M059J (cell line): ENCODE results near the gene LHFPL4. TPM values are rescaled to one million over a fixed set of nuclear protein-coding genes. Genes with fewer than 3 reads are reported as not detected.
"Not testable (repeated sequence)": the region's sequence is repeated elsewhere in the genome, so short reads cannot be mapped to it uniquely, and the experiment has no call there.

Experiments used
- DNase-seq: peaks from one replicate; pipeline ENCODE4 v3.0.0-alpha.2; 2012; ENCODE audit warnings: low read depth
- total RNA-seq: library from RNA; depleted of rRNA; stranded (reverse); fragments of >200 nt; shearing (Covaris generic); gene quantifications from 2 replicates; pipeline ENCODE4 v1.2.3, GENCODE V29; 2014

Gene LHFPL4
- total RNA-seq, 1 experiment from 2014 or later, result 0.05 TPM

DNA sequence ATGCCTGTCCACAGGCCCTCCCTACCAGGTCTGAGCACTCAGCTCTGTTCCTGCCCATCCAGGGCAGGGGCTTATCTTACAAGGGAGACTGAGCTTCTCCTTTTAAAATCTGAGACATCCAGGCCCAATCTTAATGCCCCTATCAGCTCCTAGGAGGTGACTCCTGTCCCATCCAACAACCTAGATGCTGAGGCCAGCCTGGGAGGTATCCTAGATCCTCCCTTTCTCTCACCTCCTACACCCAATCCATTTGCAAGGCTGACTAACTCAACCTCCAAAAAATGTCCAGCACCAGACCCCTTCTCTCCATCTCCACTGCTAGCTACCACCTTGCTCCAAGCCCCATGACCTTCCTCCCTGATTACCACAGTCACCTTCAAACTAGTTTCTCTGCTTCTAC lies 17.4 kb downstream of the LHFPL4 start:
- DNase-seq, result no peak

DNA sequence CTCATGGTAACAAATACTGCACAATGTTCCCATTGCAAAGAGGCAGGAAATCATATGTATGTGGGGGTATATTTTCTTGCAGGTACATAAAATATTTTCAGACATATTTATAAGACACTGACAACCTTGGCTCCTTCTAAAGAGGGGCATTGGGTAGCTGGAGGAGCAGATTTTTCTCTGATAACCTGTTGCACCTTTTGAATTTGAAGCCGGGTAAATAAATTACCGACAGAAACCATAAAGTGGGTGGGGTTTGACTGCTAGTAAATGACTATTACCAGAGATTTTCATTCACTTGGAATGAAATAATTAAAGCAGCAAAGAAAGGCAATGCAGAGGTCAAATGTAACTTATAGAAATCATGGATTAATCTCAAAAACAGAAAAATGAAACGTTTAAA lies 19.2 kb downstream of the LHFPL4 start:
- DNase-seq, result no peak

DNA sequence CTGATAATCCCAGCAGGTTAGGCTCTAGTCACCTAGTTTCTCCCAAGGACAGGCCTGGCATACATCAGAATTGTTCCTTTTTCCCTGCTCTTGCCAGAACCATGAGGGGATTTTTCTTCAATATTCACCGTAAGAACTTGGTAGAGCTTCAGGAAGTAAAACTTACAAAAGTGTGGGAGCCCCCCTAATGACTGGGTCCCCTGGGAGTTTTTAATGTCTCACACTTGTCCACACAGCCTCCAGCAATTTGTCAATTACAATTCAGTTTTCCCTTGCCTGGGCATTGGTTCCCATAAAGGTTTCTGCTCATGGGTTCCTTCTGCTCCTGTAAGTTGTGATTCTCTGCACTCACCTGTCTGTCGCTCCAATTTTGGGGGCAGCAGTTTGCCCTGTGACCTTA lies 28.5 kb downstream of the LHFPL4 start:
- no peak for DNase-seq

DNA sequence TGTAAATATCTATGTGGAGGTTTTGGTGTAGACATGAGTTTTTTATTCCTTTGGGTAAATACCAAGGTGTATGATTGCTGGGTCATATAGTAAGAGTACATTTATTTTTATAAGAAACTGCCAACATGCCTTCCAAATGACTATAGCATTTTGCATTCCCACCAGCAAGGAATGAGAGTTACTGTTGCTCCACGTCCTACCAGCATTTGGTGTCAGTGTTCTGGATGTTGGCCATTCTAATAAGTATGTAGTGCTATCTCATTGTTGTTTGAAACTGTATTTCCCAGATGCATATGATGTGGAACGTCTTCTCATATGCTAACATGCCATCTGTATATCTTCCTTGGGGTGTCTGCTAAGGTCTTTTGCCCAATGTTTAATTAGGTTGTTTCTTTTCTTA lies 38.7 kb downstream of the LHFPL4 start:
- DNase-seq, result no peak

DNA sequence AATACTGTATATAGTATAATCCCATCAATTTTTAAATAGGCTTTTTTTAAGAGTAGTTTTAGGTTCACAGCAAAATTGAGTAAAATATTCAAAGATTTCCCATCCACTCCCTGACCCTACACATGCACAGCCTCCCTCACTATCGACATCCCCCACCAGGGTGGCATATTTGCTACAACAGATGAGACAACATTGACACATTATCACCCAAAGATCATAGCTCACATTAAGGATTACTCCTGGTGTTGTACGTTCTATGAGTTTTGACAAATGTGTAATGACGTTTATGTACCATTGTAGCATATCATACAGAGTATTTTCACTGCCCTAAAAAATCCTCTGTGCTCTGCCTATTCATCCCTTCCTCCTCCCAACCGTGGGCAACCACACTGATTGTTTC lies 39.3 kb downstream of the LHFPL4 start:
- no peak for DNase-seq

DNA sequence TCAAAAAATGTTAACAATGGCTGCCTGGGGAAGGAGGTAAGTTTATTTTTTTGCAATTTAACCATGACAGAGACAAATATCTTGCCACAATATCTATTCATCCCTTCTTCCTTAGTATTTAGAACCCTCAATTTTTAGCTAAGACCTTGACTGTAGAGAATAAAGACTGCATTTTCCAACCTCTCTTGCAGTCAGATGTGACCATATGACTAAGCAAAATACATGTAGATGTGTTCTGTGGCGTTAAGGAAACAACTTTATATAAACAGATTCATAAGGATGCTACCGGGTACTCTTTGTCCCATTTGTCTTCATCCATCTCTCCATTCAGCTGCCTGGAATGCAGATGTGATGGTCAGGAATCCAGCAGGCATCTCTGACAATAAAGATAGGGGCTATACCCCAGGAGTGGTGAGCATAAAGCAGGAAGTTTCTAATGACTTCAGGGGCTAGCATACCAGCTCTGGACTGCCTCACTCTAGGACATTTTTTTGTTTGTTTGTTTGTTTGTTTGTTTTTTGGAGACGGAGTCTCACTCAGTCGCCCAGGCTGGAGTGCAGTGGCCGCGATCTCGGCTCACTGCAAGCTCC lies 41.1 kb downstream of the LHFPL4 start:
- DNase-seq, result no peak

DNA sequence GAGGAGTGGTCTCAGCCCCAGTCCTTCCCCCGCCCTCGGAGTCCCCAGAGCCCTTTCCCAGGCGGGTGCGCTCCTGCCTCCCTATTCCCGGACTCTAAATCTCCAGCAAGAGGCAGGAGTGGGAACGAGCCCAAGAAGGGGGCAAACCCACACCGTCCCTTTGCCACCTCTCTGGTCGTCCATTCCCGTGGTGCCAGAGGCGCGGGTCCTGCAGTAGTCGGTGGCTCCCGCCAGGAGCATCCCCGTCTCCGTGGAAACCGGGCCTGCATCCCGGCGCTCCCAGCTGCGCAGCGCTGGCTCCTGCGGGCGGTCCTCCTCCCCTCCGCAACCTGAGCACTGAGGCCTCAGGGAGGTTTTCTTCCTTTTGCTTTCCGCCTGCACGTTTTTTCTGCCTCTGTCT lies 44.8 kb downstream of the LHFPL4 start:
- DNase-seq, result no peak

DNA sequence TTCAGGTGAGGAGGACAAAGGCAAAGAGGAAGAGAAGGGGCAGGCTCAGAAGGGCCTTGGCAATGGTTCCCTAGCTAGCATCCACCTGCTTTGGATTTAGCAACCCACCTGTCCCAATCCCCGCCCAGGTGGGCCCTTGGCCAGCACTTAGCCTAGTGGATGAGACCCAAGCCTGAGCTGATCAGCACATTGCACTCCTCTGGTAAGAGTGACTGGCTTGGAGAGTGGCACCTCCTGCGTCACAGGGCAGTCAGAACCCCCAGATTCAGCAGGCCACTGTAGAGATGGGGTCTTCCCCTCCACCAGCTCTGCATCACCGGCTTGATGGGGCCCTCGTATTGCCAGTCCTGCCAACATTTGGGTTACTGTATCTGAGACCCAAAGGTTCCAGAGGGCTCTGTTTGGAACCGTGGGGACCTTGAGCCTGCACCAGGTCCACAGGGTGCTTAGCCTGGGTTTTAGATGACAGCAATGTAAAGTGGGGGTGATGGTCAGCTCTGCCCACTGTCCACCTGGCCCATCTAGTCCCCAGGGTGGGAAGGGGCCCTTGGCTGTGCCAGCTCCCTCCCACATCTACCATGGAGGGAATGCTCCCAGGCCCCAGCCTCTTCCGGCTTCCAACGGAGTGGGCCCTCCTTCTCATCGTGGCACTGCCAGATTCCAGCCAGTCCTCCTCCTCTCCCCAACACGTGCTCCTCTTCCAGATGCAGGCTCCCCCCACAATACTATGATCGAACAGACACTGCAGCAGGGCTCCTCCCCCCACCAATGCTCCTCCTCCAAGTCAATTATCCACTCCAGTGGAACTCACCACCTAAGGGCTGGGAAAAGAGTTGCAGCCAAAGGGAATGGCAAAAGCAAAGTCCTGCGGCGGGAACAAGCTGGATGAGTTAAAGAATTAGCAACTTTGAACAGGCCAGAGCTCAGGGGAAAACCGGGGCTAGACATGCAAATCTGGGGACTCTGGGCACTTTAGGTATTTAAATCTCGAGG lies 45.7 kb downstream of the LHFPL4 start:
- DNase-seq, result no peak

DNA sequence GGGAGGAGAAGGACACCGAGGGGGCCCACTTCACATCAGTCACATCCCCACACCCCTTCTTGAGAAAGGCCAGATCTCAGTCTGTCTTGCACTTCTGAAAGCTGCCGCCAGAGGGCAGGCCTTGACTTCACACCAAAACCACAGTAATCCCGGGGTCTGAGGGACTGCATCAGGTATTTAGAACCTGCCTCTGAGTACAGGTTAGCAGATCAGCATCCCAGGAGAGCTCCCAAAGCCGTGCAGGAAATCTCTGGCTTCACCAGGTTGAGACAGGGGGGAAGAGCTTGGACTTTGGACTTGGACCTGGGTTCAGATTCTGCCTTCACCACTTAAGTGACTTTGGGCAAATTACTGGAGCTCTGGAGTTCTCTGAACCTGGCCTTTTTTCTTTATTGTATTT lies 50.3 kb downstream of the LHFPL4 start:
- peak; percentile 51 for DNase-seq

DNA sequence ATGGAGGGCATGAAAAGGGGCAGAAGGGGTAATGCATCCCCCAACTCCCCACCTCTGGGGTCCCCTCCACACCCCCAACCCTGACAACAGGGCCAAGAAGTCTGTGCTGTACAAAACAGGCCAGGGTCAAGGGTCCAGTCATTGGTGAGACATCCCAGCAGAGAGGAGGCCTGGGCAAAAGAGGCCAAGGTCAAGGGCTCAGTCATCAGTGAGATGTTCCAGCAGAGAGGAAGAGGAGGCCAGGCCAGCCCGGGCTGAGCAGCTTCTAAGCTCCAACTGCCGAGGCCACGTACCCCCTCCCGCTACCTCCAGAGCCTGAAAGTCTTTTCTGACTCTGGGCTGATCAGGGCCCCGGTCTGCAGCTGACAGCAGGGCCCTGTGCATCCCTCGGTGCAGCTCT lies 52.4 kb downstream of the LHFPL4 start:
- DNase-seq, result no peak

DNA sequence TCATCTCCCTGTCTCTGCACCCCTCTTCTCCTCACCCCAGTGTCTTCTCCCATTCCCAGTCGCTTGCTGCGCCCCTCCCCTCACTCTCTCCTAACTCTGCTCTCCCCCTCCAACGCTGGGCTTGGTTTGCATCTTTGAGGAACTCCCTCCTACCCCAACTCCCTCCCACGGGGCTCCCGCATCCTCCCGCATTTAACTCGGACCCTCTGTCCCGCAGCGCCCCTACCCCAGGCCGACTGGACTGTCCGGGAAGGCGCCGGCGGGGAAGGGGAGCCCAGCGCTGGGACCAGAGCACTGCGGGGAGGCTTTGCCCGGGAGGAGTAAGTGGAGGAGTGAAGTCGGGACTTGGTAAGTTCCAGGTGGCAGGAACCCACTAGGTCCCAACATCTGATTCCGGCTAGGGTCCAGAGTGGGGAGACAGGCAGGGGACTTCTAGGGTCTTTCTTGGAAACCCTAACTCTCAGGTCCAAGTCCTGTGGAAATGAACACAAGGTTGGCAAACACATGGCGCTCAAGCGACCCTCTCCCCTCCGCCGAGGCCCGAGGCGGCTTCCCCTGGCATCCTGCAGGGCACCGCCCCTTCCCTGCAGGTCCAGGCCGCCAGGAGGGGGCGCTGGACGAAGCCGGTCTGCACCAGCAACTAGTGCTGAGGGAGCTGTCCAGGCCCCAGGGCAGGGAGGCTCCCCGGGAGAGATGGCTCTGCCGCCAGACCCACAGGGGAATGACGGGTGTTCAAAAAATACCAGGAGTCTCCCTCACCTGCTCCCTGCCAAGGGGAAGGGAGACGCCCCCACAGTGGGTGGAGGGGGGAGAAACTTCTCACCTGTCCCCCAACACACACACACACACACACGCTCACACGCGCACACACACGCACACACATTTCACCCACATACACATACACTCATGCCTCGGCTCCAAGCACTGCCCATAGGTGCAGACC lies 53.2 kb downstream of the LHFPL4 start:
- peak; percentile 14 for DNase-seq

DNA sequence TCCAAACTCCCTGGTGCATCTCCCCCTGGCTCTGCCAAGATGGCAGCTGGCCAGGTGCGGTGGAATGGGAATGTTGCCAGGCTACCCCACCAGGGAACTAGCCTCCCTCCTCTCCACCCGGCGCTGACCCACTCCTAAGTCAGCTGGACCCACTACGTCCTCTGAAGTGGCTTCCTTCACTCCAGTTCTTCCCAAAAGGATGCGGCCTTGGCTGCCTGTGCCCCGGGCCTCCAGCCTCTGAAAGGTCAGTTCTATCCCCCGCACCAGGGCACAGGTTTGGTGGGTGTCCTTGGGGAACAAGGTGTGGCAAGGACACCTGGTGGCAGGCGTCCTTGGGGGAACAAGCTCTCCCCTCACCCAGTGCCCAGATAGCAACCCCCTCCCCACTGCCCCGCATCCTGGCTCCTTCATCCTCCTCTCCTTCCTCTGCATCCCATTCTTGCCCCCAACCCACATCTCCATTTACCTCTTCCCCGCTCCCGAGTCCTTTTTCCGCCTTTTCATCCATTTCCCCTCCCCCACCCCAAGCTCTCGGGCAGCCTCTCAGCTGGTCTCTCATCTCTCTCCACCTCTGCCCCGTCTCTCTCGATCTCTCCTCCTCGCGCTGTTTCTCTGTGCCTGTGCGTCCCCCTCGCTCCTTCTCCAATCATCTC lies 54.0 kb downstream of the LHFPL4 start:
- no peak for DNase-seq

DNA sequence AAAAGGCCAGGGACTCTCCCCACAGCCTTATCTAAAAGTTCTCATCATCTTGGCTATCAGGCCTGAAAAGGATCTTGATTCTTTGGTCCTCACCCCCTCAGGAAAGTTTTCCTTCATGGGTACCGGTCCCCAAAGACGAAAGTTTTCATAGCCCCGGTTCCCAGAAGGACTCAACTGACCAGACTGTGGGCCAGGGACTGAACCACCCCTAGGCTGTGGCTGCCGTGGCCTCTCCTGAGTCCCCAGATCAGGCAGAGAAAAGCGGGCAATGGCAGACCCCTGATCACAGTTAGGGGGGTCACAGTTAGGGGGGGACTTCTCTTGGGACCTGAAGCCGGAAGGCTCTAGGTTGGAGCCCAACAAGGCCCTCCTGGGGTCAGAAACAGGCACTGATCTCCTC lies 54.8 kb downstream of the LHFPL4 start:
- no peak for DNase-seq

DNA sequence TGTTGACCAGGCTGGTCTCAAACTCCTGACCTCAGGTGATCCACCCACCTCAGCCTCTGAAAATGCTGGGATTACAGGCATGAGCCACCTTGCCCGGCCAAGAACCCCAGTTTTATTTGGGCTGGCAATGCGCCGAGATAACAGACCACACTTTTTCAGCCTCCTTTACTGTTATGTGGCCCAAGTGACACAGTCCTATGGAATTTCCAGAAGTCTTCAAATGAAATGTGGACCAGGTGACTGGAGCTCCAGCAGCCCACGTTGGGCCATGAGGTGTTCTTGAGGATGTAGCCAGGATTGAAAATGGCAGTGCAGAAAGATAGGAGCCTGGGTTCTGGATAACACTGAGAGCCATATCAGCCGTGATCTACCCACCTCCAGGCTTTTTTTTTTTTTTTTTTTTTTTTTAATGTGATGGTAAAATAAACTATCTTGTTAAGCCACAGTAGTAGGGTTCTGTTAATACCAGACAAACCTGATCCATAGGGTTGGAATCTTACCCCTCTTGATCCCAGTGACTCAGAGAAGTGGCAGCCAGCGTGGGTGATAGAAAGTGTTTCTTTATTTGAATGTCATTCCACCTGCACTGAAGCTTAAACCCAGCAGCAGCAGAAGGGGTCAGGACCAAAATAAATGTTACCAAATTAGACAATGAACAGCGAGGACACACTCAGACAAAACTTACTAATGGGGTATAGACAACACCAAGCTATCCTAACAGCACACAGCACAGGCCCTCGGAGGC lies 55.6 kb downstream of the LHFPL4 start:
- DNase-seq, result peak; percentile 80

DNA sequence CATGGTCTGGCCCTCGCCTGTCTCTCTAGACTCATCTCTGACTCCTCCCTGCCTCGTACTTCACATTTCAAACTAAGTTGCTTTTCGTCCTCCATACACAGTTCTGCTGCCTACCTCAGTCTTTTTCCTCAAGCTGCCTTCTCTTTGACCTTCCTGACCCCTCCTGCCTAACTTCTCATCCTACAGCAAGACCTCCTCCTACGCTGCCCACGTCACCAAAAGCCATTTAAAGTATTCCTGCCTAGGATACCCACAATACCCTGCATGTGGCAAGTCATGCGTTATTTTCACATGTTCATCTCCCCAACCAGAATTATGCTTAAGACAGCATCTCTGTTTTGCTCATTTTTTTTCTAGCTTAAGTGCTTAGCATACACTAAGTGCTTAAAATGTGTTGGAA lies 56.7 kb downstream of the LHFPL4 start:
- no peak for DNase-seq

DNA sequence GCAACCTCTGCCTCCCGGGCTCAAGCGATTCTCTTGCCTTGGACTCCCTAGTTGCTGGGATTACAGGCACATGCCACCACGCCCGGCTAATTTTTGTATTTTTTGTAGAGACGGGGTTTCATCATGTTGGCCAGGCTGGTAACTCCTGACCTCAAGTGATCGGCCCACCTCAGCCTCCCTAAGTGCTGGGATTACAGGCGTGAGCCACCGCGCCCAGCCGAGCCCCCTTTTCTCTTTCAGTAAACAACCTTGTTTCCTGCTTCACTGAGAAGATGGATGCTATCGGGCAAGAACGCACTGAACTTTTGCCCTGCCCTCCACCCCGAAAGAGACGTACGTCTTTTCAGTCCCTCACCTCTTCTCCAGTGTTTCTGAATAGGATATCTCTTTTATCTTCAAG lies 59.6 kb downstream of the LHFPL4 start:
- DNase-seq, result not testable (repeated sequence)

DNA sequence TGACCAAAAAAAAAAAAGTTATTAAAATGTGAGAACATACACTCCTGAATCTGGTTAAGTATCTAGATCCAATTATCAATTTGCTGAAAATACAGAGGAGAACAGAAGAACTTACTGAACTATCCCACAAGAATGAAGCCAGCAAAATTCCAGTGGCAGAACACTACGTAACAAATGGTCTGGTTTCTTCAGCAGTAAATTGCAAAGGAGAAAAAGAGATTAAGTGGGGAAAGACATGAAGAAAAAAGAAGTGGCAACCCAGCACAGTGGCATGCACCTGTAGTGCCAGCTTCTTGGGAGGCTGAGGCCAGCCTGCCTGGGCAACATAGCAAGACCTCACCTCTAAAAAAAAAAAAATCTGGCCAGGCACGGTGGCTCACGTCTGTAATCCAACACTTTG lies 62.1 kb downstream of the LHFPL4 start:
- DNase-seq, result no peak

DNA sequence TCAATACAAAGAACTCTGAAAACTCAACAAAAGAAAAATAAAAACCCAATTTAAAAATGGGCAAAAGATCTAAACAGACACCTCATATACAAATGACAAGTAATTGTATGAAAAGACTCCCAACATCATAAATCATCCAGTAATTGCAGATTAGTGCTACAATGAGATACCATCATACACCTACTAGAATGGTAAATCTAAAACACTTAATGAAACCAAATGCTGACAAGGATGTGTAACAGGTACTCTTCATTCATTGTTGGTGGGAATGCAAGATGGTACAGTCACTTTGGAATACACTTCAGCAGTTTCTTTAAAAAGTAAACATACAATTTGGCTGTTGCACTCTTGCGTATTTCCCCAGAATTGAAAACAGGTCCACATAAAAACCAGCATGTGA lies 68.4 kb downstream of the LHFPL4 start:
- DNase-seq, result no peak

DNA sequence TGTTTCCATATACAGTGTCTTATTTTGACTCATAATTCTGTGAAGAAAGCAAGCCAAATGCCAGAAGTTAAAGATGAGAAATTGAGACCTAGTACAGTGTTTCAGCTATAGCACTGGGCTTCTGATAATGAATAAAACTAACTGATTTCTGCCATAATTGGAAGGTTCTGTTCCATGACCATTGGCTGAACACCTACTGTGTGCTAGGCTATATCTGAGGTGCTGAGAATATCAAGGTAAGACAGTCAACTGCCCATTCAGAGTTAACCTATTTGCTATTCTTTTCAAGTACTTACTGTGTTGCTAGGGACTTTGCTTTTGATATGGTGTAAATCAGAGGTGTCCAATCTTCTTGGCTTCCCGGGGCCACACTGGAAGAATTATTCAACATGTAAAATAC lies 73.4 kb downstream of the LHFPL4 start:
- DNase-seq, result no peak

DNA sequence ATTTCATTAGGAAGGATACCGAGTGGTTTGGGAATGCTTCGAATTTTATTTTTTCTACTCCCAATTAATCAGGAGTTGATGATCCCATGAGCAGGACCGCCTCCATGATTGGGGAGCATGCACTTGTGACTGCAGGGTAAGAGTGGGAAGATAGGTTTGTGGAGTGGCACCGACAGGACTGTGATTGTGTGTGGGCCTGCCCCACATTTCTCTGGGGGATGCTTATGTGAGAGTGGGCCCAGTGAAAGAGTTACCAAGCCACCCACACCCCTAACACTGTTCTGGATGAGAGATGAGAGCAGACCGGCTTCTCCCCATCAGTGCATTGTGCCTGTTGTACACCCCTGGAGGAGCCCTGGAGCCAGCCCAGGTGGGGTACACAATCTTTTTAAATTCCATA lies 76.7 kb downstream of the LHFPL4 start:
- DNase-seq, result no peak

DNA sequence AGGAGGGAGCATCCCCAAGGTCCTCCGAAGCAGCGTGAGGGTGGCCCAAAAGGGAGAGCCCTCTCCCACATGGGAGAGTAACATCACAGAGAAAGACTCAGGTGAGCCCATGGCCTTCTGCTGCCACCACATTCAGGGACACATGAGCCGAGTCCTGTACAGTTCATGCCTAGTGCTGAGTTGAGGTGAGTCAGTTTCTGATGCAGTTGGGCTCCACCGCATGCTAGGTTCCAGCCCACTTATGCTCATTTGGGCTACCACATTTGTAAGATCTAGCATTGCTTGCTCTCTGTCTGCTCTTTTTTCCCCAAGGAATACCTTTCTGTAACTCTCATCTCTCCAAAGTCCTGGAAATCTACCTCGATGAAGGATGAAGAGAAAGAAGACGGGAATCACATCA lies 79.1 kb downstream of the LHFPL4 start:
- no peak for DNase-seq
